ENCODE results near the gene THAP5. TPM values are rescaled to one million over a fixed set of nuclear protein-coding genes. Genes with fewer than 3 reads are reported as not detected.

The THAP5 gene
- total RNA-seq, 1 donor from 2014 or later, result 24.0 TPM

DNA sequence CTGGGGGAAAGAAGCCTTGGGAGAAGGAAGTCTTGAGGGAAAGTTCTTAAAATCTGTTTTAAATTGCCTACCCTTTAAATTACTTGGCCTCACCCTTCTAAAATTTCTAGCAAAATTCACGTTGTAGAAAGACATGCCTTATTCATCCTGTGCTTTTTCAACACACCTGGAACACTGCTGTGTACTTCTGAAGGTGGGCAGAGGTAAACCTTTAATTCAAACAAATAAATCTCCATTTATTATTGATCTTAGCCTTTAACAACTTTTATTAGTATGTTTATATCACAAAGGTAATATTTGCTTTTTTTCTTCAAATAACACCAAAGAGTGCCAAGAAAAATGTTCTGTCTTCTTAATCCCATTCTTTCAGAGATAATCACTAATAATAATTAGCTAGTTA, 30.9 kb upstream of the THAP5 start:
- Mint-ChIP-seq H3K36me3 (no peaks in the 10 kb centered on the region), H3K4me3 (no peak overlapping the region), H3K27ac (no peak overlapping the region), H3K4me1 (ENCODE audit: unreplicated experiment) (peaks cover 13% of the 10 kb centered on the region), H3K27me3 (no peaks in the 10 kb centered on the region), H3K9me3 (no peaks in the 10 kb centered on the region)
- TF ChIP-seq, protein P1, sequence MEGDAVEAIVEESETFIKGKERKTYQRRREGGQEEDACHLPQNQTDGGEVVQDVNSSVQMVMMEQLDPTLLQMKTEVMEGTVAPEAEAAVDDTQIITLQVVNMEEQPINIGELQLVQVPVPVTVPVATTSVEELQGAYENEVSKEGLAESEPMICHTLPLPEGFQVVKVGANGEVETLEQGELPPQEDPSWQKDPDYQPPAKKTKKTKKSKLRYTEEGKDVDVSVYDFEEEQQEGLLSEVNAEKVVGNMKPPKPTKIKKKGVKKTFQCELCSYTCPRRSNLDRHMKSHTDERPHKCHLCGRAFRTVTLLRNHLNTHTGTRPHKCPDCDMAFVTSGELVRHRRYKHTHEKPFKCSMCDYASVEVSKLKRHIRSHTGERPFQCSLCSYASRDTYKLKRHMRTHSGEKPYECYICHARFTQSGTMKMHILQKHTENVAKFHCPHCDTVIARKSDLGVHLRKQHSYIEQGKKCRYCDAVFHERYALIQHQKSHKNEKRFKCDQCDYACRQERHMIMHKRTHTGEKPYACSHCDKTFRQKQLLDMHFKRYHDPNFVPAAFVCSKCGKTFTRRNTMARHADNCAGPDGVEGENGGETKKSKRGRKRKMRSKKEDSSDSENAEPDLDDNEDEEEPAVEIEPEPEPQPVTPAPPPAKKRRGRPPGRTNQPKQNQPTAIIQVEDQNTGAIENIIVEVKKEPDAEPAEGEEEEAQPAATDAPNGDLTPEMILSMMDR (conservative IDR thresholded peaks at IDR 0.05), result no peak
- no peak for DNase-seq (ENCODE audit: extremely low spot score, unreplicated experiment)

DNA sequence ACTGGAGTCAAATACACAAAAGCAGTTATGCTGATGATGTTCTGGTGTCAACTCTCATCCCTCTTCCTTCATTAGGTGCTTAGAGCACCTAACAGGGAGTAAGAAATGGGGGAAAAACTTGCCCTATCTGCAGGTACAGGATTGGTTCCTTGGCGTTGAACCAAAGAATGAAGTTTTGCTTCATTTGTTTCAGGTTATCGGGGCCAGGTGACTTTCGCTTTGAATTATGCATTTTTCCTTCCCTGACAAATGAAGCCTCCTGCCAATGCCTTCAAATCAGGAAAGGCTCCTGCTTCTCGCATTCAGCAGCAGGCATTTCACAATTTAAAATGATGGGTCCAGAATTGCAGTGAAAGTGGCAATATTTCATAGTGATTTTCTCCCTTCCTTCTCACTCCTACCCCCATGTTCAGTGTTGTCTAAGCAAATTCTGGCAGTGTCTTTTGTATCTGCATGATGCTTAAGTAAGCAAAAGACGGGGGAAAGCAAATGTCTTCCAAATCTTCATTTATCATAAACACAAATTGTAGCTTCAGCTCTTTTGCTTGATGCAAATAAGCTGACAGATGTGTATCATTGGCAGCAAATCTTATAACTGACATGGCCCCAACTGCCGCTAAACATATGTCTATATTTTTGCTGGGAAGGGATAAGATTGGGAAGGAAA, 29.5 kb upstream of the THAP5 start:
- H3K27ac Mint-ChIP-seq, result no peak overlapping the region
- H3K9me3 Mint-ChIP-seq, result no peaks in the 10 kb centered on the region
- DNase-seq (ENCODE audit: extremely low spot score, unreplicated experiment), result no peak
- TF ChIP-seq, protein P1 (conservative IDR thresholded peaks at IDR 0.05), result no peak
- H3K27me3 Mint-ChIP-seq, result no peaks in the 10 kb centered on the region
- H3K4me3 Mint-ChIP-seq, result peak overlapping the region; percentile 21
- no peaks in the 10 kb centered on the region for H3K36me3 Mint-ChIP-seq
- peaks cover 13% of the 10 kb centered on the region for H3K4me1 Mint-ChIP-seq (ENCODE audit: unreplicated experiment)

DNA sequence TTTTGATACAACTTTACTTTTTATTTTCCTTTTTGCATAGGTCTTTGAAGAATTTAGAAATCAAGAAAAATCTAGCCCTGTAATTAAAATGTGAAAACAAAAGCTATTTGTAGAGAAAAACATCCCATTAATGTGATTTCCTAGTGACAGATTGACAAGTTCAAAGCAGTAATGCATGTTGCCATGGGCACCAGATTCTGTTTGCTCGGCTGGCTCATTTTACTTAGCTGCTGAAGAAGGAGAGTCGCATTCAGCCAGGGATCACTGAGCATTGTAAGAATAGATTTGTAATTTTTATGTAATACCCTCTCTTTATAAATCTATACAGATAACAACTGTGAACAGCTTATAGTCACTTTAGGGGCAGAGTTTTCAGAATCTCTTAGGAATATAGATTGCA, 28.6 kb upstream of the THAP5 start:
- Mint-ChIP-seq H3K4me1 (ENCODE audit: unreplicated experiment) (peaks cover 13% of the 10 kb centered on the region), H3K36me3 (no peaks in the 10 kb centered on the region), H3K9me3 (no peaks in the 10 kb centered on the region), H3K27me3 (no peaks in the 10 kb centered on the region), H3K4me3 (no peak overlapping the region), H3K27ac (no peak overlapping the region)
- TF ChIP-seq, protein P1 (conservative IDR thresholded peaks at IDR 0.05), result no peak
- no peak for DNase-seq (ENCODE audit: extremely low spot score, unreplicated experiment)

DNA sequence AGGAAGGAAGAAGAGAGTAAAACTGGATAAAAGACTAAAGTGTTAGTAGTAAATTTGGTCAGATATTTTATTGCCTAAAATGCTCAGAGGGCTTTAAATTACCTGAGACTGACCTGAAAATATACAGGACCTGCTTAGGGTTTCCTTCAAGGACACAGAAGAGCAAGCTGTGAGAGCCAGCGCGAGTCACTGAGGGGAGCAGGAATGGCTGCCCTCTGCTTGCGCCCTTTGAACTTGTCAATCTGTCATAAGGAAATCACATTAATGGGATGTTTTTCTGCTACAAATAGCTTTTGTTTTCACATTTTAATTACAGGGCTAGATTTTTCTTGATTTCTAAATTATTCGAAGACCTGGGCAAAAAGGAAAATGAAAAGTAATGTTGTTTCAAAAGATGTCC, 27.1 kb upstream of the THAP5 start:
- Mint-ChIP-seq H3K4me1 (ENCODE audit: unreplicated experiment) (peaks cover 13% of the 10 kb centered on the region), H3K36me3 (no peaks in the 10 kb centered on the region), H3K4me3 (no peak overlapping the region), H3K9me3 (no peaks in the 10 kb centered on the region), H3K27ac (no peak overlapping the region), H3K27me3 (no peaks in the 10 kb centered on the region)
- DNase-seq (ENCODE audit: extremely low spot score, unreplicated experiment), result no peak
- TF ChIP-seq, protein P1 (conservative IDR thresholded peaks at IDR 0.05), result no peak

DNA sequence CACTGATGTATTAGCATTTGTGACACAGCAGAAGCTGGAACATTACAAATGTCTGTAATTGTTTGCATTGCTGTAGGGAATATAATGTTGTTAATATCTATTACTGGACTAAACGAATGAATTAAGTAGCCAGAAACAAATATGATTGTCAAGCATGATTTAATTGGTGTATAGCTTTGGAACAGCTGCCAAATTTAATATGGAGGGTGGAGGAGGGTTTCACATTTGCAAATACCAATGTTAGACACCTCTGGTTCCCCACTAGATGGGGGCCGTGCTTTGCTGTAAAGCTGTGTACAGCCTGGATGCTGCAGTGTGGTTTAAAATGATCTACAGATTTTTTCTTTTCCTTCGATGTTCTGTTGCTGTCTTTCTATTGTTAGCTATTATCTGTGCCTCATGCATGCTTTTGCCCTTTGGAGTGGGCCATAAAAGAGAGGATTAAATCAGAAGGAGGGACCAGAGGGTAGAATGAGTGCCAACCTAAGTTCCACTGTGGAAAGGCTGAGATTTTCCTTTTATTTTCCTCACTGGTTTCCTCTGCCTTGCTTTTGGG, 23.2 kb upstream of the THAP5 start:
- H3K27me3 Mint-ChIP-seq, result no peaks in the 10 kb centered on the region
- no peak overlapping the region for H3K4me3 Mint-ChIP-seq
- TF ChIP-seq, protein P1 (conservative IDR thresholded peaks at IDR 0.05), result peak; percentile 59
- peaks cover 4% of the 10 kb centered on the region for H3K4me1 Mint-ChIP-seq (ENCODE audit: unreplicated experiment)
- H3K27ac Mint-ChIP-seq, result no peak overlapping the region
- H3K36me3 Mint-ChIP-seq, result no peaks in the 10 kb centered on the region
- H3K9me3 Mint-ChIP-seq, result no peaks in the 10 kb centered on the region
- no peak for DNase-seq (ENCODE audit: extremely low spot score, unreplicated experiment)

Measured in type B pancreatic cell (in vitro differentiated cells).